Measurements from ENCODE around the gene LRP1-AS. TPM values are rescaled to one million over a fixed set of nuclear protein-coding genes. Genes with fewer than 3 reads are reported as not detected.

LRP1-AS gene
- total and polyA plus RNA-seq, 4 donors: not detected

GRCh38 chr12:57190037-57190436 is 42.6 kb upstream of the LRP1-AS start:
- TF ChIP-seq, protein P1, sequence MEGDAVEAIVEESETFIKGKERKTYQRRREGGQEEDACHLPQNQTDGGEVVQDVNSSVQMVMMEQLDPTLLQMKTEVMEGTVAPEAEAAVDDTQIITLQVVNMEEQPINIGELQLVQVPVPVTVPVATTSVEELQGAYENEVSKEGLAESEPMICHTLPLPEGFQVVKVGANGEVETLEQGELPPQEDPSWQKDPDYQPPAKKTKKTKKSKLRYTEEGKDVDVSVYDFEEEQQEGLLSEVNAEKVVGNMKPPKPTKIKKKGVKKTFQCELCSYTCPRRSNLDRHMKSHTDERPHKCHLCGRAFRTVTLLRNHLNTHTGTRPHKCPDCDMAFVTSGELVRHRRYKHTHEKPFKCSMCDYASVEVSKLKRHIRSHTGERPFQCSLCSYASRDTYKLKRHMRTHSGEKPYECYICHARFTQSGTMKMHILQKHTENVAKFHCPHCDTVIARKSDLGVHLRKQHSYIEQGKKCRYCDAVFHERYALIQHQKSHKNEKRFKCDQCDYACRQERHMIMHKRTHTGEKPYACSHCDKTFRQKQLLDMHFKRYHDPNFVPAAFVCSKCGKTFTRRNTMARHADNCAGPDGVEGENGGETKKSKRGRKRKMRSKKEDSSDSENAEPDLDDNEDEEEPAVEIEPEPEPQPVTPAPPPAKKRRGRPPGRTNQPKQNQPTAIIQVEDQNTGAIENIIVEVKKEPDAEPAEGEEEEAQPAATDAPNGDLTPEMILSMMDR (IDR thresholded peaks at IDR 0.05; ENCODE audit: control extremely low read depth, extremely low read depth): no peak
- Histone ChIP-seq H3K27me3 (ENCODE audit: control insufficient read depth in 3 of 3, insufficient read depth in 3 of 3, low read length in 2 of 3) (no peaks in the 10 kb centered on the region), H3K9me3 (ENCODE audit: control insufficient read depth in 4 of 4, insufficient read depth in 3 of 4, low read length in 3 of 4) (no peaks in the 10 kb centered on the region), H3K4me1 (ENCODE audit: control insufficient read depth in 5 of 5, insufficient read depth in 5 of 5, low read length in 5 of 5) (peaks cover 0 to 4% (median 2%) of the 10 kb centered on the region in 5 donors), H3K4me3 (no peak overlapping the region), H3K36me3 (ENCODE audit: control insufficient read depth in 4 of 4, insufficient read depth in 4 of 4, low read length in 4 of 4) (peaks cover 0 to 88% (median 67%) of the 10 kb centered on the region in 4 donors), H3K27ac (ENCODE audit: low read depth in 1 of 2, low read length in 1 of 2) (no peak overlapping the region), H3K9ac (ENCODE audit: insufficient read depth in 1 of 2, low read length in 2 of 2) (no peak overlapping the region)
- no peak for ATAC-seq (ENCODE audit: insufficient read depth, low FRiP score)
- peak; percentile 52 to 87 (median 68) for DNase-seq
- 46 to 60% methylated on average over 6 of the region's 6 CpGs for WGBS, 2 donors

DNA sequence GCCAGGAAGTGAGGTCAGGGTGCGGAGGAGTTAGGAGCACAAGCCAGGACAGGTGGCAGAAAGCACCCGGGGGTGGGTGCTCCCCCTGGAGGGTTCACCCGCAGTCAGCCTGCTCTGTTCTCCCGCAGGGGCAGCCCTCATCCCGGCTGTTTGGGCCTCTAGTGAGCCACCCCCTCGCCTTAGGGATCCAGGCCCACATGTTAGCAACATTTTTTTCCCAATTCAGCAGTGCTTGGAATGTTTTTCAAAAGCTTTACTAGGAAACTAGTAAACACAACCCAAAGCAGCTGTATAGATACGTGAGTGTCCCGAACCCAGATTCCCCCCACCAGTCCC is 40.6 kb upstream of the LRP1-AS start:
- Histone ChIP-seq H3K27ac (ENCODE audit: low read depth in 1 of 2, low read length in 1 of 2) (no peak overlapping the region), H3K9ac (ENCODE audit: insufficient read depth in 1 of 2, low read length in 2 of 2) (no peak overlapping the region), H3K4me1 (ENCODE audit: control insufficient read depth in 5 of 5, insufficient read depth in 5 of 5, low read length in 5 of 5) (peaks cover 0 to 4% (median 2%) of the 10 kb centered on the region in 5 donors), H3K4me3 (no peak overlapping the region), H3K36me3 (ENCODE audit: control insufficient read depth in 4 of 4, insufficient read depth in 4 of 4, low read length in 4 of 4) (peaks cover 0 to 86% (median 67%) of the 10 kb centered on the region in 4 donors), H3K9me3 (ENCODE audit: control insufficient read depth in 4 of 4, insufficient read depth in 3 of 4, low read length in 3 of 4) (no peaks in the 10 kb centered on the region), H3K27me3 (ENCODE audit: control insufficient read depth in 3 of 3, insufficient read depth in 3 of 3, low read length in 2 of 3) (no peaks in the 10 kb centered on the region)
- ATAC-seq (ENCODE audit: insufficient read depth, low FRiP score) (no peak), DNase-seq (no peak)
- TF ChIP-seq, protein P1 (IDR thresholded peaks at IDR 0.05; ENCODE audit: control extremely low read depth, extremely low read depth): no peak
- WGBS, 2 donors: 86 to 91% methylated on average over 8 of the region's 8 CpGs

DNA sequence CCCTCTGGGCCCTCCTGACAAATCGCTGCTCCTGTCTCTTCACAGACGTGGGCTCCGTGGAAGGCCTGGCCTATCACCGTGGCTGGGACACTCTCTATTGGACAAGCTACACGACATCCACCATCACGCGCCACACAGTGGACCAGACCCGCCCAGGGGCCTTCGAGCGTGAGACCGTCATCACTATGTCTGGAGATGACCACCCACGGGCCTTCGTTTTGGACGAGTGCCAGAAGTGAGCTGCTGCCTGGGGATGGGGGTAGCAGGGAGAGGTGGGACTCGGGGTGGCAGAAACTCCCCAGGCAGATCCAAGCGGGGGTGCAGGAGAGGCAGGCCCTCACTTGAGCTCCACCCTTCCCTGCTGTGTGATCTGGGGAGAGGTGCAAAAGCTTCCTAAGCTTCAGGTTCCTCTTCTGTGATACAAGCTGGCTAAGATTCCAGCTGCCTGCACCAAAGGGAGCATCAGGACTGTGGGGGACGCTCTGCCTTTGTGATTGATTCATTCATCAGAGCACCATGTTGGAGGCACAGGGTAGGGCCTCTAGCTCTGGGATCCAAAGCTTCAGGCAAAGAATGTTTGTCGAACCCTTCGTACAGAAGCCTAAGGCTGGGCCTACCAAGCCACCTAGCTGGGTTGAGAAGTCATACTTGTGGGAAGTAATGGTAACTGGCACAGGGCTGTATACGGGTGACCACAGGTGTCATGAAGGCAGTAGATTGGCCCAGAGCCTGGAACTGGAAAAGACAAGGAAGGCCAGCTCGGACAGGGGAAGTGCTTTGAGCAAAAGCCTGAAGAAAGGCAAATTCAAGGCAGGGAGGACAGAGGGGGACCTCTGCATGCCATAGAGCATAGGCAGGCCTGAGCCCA is 40.0 kb upstream of the LRP1-AS start:
- H3K36me3 ChIP-seq (ENCODE audit: control insufficient read depth in 4 of 4, insufficient read depth in 4 of 4, low read length in 4 of 4): peaks cover 0 to 85% (median 63%) of the 10 kb centered on the region in 4 donors
- H3K27me3 ChIP-seq (ENCODE audit: control insufficient read depth in 3 of 3, insufficient read depth in 3 of 3, low read length in 2 of 3): no peaks in the 10 kb centered on the region
- ATAC-seq (ENCODE audit: insufficient read depth, low FRiP score): no peak
- H3K4me1 ChIP-seq (ENCODE audit: control insufficient read depth in 5 of 5, insufficient read depth in 5 of 5, low read length in 5 of 5): peaks cover 0 to 4% (median 2%) of the 10 kb centered on the region in 5 donors
- TF ChIP-seq, protein P1 (IDR thresholded peaks at IDR 0.05; ENCODE audit: control extremely low read depth, extremely low read depth): no peak
- no peak overlapping the region for H3K4me3 ChIP-seq
- 78 to 88% methylated on average over 21 of the region's 21 CpGs for WGBS, 2 donors
- no peak for DNase-seq
- H3K27ac ChIP-seq (ENCODE audit: low read depth in 1 of 2, low read length in 1 of 2): no peak overlapping the region
- H3K9me3 ChIP-seq (ENCODE audit: control insufficient read depth in 4 of 4, insufficient read depth in 3 of 4, low read length in 3 of 4): no peaks in the 10 kb centered on the region
- no peak overlapping the region for H3K9ac ChIP-seq (ENCODE audit: insufficient read depth in 1 of 2, low read length in 2 of 2)
